Stimulated activated CD4-positive, alpha-beta T cell treated with anti-CD3 and anti-CD28 coated beads, Interleukin-1b, Interleukin-23, amount 100 ng/mL, for 1 hour (primary cell): ENCODE data around the gene SLC29A4.
"Not testable (repeated sequence)": the region's sequence is repeated elsewhere in the genome, so short reads cannot be mapped to it uniquely, and the experiment has no call there.

Source experiments
- DNase-seq, 2 donors: peaks; one replicate each; pipeline ENCODE4 v3.0.0-alpha.2; 2020; ENCODE audit warnings: low read depth in 2 of 2

The SLC29A4 gene

DNA sequence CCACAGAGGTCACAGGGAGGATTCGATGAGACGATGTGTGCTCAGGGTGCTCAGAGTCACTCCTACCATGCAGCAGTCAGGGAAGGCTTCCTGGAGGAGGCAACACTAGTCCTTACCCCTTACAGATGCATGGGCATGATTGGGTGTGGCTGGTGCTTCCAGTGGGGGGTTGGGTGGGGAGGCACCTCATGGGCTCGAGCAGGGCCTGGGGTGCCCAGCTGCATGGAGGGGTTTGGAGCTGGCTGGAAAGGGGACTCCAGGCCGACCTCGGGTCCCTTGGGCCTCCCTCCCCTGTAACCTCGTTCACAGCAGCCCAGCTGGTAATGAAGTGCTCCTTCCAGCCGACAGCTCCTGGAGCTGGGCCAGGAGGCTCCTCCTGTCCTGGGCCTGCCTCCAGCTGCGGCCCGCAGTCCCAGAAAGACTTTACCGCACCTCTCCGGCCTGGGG lies 7.7 kb upstream of the SLC29A4 start:
- not testable (repeated sequence) for DNase-seq

DNA sequence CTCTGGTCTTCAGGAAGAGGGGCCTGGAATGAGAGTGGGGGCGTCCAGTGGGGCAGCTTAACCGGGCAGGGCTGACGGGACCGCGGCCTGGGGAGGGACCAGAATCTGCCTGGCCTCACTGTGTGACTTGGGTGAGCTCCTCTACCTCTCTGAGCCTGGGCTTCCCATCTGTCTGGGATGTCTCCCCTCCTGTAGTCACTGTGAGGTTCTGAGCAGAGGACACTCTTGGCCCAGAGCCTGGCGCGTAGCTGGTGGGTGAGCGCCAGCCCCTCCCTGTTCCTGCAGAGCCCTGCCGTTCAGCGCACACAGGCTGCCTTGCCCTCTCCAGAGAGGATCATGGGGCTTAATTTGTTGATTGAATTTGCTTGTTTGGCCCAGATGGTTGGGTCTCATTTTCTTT lies 7.2 kb upstream of the SLC29A4 start:
- DNase-seq, result not testable (repeated sequence)

DNA sequence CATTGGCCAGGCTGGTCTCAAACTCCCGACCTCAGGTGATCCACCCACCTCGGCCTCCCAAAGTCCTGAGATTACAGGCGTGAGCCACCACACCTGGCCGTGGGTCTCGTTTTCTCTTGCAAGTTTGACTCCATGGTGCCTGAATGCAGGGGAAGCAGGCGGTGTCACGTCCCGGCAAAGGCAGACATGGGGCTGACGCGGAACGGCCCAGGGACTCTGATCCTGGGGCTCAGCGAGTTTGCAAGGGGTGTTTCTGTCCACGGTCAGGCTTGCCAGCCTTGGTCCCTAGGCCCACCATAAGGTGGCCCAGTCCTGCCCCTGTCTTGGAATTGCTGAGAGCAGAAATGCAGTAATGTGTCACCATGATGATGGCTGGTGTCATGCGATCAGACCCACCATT lies 6.6 kb upstream of the SLC29A4 start:
- not testable (repeated sequence) for DNase-seq

DNA sequence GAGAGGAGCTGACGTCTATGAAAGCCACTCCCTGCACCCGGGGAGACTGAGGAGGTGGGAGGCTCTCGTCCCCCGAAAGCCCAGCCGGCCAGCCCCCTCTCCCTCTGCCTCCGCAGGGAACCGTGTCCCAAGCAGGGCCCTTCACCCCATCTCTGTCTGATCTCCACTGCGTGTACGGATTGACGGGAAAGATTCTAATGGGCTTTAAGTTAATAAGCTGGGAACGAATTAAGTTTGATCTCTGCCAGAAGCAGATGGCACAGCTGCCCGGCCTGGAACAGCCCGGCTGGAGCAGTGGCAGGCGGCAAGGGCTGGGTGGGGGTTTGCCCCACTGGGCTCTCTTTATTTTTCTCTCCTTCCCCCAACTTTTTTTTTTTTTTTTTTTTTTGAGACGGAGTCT lies 6.1 kb upstream of the SLC29A4 start:
- DNase-seq, result no peak

DNA sequence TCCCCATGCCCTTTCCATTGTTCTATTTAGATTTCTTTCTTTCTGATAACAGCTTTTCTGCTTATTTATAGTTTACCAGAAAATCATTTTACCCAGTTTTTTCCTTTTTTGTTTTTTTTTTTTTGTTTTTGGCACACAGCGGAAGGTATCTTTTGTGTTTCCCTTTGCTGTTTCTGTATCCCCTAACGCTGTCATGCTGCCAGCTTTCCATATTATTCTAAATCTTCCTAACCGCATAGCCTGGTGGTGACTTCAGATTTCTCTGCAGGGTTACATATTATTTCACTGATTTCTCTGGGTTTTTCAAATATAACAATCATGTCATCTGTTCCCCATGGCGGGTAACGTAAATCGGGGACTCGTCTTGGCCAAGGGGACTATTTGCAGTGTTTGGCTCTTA lies 4.0 kb upstream of the SLC29A4 start:
- DNase-seq, result no peak

DNA sequence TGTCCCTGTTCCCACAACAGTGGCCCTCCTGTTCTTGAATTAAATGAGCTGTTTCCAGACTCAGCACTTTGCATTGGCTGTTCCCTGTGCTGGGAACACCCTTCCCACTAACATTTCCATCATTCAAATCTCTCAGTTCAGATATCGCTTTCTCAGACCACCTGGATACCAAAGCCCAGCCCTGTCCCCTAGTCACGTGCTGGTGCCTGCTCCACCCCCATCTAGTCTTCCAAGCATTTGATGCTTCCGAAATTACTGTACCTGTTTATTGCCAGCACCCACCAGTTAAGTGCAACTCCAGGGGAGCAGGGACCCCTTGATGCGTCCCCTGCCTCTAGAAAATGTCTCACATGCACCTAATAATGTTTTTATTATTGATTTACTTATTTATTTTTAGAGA lies 3.0 kb upstream of the SLC29A4 start:
- DNase-seq, result no peak

DNA sequence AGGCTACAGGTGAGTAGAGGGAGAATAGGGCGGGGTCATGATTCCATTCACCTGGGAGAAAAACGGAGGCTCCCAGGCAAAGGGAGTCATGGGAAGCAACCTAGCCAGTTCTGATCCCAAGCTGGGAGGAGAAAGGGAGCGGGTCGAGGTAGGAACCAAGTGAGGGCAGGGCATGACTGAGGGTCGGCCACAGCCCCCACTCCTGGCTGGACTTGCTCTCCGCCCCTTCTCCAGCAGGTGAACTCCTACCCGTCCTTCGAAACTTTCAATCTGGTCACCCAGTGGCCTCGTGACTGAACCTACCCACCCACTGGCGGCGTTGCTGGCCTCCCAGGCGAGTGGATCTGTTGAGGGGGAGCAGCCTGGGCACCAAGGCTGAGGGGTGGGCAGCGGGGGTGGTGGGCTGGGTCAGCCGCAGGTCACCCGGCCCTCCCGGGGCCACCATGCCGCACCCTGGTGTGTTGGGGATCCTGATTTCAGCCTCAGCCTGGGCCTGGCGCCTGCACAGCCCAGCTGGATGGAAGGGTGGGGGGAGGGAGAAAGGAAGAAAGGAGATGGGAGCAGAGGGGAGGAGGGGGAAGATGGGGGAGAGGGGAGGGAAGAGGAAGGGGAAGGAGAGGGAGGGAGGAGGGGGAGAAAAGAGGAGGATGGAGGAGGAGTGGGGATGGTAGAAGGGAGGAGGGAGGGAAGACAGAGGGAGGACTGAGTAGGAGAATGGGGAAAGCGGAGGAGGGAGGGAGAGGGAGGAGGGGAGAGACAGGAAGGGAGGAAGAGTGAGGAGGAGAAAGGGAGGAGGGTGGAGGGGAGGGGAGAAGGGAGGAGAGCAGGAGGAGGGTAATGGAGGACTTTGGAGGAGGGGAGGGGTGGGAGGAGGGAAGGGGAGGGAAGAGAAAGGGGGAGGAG lies 894 bp upstream of the SLC29A4 start:
- DNase-seq, result not testable (repeated sequence)

DNA sequence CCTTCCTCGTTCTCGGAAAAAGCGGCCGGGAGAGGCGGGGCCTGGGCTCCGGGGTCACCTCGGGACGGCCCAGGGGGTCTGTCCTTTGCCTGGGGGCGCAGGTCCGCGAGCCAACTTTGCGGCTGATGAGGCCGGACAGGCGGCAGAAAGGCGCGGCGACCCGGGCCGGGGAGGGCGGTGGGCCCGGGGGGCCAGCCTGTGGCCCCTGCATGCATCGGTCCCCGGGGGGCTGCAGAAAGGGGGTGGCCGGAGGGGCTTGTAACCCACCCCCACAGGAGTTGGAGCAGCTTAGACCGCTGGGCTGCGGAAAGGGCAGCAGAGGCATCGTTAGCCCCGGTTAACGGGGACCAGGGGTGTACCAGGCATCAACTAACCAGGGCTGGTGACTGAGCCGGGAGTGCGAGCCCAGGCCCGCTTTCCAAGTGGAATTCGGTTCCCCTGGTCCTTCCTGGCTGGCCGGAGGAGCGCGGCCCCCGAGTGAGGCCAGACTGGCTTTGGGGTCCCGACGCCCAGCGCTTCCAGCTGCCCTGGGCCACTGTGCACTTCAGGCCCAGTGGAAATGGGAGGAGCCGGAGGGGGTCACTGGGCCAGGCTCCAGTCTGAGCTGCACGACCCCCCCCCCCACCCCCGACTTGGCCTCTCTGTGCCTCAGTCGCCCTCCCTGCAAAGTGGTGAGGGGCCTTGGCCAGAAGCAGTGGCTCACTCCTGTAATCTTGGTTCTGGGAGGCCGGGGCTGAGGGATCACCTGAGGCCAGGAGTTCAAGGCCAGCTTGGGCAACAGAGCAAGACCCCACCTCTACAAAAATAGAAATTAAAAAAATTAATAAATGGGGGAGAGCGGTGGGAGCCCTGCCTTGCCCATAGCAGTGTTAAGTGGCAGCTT lies 919 bp downstream of the SLC29A4 start:
- DNase-seq, result no peak

DNA sequence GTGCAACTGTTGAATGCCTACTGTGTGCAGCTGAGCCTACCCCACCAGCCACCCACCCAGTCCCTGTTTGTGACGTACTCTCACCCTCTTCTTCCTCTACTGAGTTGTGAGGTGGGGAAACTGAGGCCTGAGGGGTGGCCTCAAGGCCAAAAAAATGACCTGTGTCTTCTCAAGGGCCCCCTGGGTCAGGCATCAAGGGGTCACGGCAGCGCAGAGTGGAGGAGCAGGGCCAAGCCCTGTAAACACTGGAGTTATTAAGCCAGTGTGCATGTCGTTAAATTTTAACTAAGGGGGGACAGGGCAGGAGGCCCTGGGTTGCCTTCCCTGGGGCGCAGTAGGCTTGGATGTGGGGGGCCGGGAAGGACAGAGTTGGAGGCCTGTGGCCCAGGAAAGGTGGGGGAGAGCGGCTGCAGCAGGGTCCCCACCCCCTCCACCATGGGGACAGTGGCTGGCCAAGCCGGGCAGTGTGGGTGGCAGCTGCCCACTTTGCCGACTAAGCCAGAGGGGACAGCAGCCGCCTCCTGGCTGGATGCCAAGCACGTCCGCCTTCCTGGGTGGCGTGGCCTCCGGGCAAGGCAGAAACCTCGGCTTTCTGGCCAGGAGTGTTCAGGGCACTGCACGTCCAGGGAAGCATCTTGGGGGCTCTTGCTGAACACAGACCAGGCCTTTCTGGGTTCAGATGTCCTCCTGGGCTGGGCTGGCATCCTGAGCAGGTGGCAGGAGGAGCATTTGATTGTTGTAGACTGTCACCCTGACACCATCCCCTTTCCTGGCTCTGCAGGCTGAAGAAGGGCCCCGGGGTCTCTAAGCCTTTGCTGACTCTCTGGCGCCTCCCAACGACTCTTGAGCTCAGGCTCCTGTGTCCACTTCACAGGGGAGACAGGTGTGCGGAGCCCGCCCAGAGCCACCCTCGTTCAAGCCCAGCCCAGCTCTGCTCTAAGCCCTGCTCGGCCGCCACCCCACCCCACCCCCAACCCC lies 1.9 kb downstream of the SLC29A4 start:
- no peak for DNase-seq

DNA sequence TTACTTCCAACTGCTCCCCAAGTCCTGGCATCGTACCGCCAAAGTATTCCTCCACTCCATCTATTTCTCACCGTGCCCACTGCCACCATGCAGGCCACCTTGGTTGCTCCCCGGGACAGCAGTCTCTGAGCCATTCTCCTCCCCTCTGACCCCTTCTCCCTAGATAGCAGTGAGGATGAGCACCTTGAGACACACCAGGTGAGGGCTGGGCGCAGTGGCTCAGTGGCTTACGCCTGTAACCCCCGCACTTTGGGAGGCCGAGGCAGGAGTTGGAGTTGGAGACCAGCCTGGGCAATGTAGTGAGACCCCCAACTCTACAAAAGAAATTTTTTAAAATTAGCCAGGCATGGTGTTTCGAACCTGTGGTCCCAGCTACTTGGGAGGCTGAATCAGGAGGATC lies 4.2 kb downstream of the SLC29A4 start:
- no peak for DNase-seq

DNA sequence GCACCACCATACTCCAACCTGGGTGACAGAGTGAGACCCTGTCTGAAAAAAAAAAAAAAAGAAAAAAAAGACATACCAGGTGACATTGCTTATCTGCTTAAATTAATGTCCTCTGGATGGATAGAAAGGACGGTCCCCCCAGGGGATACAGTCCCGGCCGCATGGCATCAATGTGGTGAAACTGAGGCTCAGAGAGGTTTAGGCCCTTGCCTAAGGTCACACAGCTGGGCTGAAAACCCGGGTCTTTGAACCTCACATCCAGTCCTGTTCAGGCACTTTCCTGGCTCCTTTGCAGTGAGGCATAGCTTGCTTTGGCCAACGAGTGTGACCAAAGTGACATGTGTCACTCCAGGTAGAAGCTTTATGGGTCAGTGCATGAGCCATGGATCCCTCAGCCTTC lies 4.6 kb downstream of the SLC29A4 start:
- DNase-seq, result not testable (repeated sequence)

DNA sequence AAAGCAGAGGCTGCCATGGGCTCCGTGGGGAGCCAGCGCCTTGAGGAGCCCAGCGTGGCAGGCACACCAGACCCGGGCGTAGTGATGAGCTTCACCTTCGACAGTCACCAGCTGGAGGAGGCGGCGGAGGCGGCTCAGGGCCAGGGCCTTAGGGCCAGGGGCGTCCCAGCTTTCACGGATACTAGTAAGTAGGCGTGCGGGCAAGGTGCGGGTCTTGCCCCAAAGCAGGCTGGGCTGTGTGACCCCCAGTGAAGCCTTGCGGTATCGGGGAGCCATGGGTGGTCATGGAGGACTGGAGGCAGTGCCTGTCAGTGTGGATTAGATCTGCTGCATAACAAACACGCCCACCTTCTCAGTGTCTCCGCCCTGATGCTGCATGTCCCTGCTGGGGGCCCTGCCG lies 5.1 kb downstream of the SLC29A4 start:
- DNase-seq, result no peak

DNA sequence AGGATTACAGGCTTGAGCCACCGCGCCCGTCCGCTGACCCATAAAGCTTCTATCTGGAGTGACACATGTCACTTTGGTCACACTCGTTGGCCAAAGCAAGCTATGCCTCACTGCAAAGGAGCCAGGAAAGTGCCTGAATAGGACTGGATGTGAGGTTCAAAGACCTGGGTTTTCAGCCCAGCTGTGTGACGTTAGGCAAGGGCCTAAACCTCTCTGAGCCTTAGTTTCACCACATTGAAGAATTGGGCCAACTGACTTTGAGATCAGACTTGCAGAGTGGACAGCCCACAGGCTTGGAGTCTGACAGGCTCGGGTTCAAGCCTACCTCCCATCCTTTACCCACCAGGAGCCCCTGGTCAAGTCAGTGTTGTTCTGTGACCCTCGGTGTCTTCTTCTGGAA lies 5.8 kb downstream of the SLC29A4 start:
- not testable (repeated sequence) for DNase-seq

DNA sequence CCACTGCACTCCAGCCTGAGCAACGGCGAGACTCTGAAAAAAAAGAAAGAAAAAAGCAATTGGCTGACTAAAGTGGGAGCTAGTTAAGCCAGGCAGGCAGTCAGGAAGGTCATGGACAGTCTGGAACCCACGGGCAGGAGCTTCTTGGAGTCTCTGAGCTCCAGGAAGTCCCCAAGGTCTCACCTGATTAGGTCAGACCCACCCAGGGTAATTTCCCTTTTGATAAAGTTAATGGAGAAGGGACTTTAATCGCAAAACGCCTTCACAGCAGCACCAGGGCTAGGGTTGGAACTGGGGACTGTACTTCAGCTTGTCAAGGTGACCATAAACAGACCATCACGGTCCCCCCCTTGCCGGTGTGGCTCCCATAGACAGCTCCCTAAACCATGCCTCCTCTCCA lies 6.6 kb downstream of the SLC29A4 start:
- DNase-seq, result no peak

DNA sequence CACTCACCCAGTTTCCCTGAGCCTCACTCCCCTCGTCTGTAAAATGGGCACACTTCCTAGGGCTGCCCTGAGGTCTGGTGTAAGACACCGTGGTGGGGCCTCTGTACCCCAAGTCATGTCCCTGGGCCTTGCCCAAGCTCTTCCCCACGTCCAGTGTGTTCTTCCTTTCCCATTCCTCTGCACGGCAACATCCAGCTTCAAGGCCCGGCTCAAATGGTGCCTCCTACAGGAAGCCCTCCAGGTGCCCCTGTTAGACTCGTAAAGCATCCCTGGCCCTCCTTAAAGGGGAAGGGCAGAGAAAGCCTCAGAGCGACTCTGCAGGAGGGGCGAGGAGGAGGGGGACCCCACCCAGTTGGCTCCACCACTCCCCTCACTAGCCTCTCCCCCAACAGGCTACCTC lies 8.6 kb downstream of the SLC29A4 start:
- no peak for DNase-seq

DNA sequence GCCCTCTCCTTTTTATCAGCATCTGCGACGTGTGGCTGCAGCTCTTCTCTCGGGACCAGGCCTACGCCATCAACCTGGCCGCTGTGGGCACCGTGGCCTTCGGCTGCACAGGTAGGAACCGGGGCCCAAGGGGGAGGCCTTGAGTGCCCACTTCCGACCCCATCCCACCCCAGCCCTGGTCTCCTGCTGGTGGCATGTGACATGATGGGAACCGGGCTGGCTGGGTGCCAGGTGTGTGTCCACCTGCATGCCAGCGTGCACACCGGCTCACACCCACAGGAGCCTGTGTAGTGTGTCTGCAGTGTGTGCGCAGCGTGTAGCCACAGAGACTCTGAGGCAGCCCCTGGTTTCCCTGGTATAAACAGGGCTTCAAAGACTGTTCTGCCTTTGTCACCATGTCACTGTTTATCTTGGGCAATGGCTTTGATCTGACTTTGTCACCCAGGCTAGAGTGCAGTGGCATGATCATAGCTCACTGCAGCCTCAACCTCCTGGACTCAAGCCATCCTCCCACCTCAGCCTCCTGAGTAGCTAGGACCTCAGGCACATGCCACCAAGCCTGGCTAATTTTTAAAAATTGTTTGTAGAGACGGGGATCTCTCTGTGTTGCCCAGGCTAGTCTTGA lies 9.1 kb downstream of the SLC29A4 start:
- DNase-seq, result not testable (repeated sequence)

DNA sequence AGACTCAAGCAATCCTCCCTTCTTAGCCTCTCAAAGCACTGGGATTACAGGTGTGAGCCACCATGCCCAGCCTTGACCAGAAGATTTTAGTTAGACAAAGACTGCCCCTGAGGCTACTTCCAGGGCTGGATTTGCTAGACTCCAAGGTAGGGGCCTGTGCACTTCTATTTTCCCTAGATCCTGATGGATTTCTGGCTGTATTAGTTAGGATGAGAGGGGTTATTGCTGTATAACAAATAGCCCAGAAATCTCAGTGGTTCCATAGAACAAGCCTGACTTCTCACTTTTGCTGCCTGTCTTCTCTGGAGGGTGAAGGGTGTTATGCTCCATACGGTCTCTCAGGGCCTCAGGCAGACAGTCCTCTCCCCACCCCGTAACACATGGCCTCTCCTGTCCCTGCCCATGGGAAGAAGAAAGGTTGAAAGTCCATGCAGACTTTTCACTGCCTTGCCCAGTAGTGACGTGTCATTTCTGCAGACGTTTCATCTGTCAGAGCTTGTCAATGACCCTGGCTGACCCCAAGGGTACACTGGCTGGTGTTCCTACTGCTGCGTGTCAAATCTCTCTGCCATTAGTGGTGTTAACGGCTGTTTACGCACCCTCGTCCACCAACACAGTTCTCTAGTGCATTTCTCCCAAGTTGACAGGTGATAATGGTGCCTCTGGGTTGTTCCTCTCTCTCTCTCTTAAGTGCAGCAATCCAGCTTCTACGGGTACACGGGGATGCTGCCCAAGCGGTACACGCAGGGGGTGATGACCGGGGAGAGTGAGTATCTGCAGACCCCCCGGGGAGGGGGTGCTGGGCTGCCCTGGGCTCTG lies 11.6 kb downstream of the SLC29A4 start:
- DNase-seq, result no peak

DNA sequence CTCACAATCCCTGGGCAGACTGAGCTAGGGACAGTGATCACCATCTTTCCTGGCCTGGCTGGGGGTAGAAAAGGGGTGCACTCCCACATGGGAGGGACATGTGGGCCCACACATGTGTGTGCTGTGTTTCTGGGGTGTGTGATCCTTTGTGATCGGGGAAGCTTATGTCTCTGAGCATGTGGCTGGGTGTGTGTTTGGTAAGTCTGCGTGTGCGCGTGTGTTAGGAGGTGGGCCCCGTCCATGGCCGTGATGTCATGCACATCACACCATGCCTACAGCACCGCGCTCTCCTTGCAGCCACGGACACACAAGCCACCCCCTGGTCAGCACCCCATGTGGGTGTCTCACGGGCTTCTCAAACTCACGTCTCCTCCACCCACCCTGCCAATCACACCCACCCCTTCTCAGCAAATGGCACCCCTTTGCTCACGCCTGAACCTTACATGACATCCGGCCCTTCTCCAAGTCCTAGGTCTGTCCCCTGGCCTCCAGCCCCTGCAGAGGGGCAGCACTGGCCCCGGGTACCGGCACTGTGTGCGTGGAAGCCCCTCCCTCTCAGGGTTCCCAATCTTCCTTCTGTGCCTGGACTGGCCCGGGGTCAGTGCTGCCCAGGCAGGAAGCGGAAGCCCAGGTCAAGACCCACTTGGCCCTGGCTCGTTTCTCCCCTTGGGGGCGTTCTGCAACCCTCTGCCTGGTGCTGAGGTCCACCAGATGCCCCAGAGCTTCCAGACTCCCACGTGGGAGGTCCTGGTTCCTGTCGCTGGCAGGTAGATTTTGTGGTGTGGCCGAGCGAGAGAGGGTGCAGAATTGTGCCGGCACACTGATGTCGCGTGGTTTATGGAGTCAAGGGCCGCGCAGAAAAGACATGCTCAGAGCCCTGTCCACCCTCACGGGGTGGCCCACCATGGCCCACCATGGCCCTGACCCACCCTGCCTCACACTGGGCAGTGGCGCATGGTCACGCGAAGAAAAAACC lies 12.6 kb downstream of the SLC29A4 start:
- no peak for DNase-seq
